Measurements from ENCODE around the gene RWDD2A.
A peak's percentile ranks its signal among the peaks of the same experiment; 100 is the strongest.

The RWDD2A gene

DNA sequence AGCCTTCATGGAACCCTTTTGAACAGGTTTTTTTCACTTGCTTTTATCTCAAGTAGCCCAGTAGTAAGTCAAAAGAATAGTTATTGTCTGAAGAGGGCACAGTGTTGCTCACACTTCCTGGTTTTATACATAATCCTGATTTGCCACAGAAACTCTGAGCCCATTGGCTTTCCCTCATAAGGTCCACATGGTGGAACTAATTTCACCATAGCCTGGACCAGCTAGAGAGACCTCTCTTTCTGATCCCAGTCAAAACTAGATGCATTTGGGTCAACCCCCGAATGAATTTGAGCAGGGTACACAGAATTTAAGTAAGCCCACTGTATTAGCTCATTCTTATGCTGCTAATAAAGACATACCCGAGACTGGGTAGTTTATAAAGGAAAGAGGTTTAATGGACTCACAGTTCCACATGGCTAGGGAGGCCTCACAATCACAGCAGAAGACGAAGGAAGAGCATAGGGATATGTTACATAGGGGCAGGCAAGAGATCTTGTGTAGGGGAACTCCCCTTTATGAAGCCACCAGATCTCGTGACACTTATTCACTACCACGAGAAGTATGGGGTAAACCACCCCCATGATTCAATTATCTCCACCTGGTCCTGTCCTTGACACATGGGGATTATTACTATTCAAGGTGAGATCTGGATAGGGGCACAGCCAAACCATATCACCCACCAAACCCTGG, 6.2 kb downstream of the RWDD2A start:
- DNase-seq (ENCODE audit: low spot score) = no peak
- TF ChIP-seq, protein P1, sequence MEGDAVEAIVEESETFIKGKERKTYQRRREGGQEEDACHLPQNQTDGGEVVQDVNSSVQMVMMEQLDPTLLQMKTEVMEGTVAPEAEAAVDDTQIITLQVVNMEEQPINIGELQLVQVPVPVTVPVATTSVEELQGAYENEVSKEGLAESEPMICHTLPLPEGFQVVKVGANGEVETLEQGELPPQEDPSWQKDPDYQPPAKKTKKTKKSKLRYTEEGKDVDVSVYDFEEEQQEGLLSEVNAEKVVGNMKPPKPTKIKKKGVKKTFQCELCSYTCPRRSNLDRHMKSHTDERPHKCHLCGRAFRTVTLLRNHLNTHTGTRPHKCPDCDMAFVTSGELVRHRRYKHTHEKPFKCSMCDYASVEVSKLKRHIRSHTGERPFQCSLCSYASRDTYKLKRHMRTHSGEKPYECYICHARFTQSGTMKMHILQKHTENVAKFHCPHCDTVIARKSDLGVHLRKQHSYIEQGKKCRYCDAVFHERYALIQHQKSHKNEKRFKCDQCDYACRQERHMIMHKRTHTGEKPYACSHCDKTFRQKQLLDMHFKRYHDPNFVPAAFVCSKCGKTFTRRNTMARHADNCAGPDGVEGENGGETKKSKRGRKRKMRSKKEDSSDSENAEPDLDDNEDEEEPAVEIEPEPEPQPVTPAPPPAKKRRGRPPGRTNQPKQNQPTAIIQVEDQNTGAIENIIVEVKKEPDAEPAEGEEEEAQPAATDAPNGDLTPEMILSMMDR (IDR thresholded peaks at IDR 0.05; ENCODE audit: extremely low read depth, missing control alignments) = no peak

DNA sequence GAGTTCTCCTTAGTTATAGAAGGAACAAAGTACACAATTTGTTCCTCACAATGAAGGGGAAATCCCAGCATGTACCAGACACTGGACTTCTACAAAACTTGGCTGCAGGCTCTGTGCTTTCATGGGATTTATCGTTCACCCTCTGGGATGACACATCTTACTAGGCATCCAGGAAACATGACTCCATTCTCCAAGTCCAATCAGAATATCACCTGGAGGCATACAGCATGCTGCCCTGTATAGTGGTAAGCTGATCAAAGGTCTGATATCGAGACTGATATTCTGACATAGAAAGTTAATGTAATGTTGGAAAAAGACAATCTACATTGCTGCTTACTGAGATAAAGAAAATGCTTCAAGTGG, 6.7 kb downstream of the RWDD2A start:
- TF ChIP-seq, protein P1 (IDR thresholded peaks at IDR 0.05; ENCODE audit: extremely low read depth, missing control alignments) = no peak
- DNase-seq (ENCODE audit: low spot score) = no peak

- TF ChIP-seq, protein P1 (IDR thresholded peaks at IDR 0.05; ENCODE audit: extremely low read depth, missing control alignments) = no peak
Measured at GRCh38 chr6:83202031-83202430, 8.9 kb downstream of the RWDD2A start.

GRCh38 chr6:83215131-83216047, 22.2 kb downstream of the RWDD2A start:
- DNase-seq (ENCODE audit: low spot score) = peak; percentile 52
- TF ChIP-seq, protein P1 (IDR thresholded peaks at IDR 0.05; ENCODE audit: extremely low read depth, missing control alignments) = peak; percentile 66

More at GRCh38 chr6:83202031-83202430, 8.9 kb downstream of the RWDD2A start:
- DNase-seq (ENCODE audit: low spot score) = no peak

DNA sequence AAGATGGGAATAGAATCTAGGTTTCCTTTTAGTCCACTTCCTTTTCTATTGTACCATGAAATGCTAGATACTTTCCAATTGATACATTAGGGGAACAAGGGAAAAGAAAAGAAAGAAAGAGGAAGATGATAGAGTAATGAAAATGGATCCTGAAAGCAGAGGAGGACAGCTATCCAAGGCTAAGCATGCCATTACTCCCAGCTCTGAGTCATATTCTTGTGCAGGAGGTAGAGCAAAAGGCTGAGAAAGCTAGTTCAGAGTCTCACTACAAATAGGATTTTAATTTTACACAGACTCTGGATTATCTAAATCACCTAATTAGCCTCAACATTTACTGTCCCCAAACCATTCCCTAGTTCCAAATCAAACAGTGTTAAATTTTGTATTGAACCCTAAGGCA, 23.6 kb downstream of the RWDD2A start:
- DNase-seq (ENCODE audit: low spot score) = no peak
- TF ChIP-seq, protein P1 (IDR thresholded peaks at IDR 0.05; ENCODE audit: extremely low read depth, missing control alignments) = no peak

GRCh38 chr6:83218646-83219045, 25.5 kb downstream of the RWDD2A start:
- no peak for DNase-seq (ENCODE audit: low spot score)

More at GRCh38 chr6:83218646-83219045, 25.5 kb downstream of the RWDD2A start:
- TF ChIP-seq, protein P1 (IDR thresholded peaks at IDR 0.05; ENCODE audit: extremely low read depth, missing control alignments) = no peak

Measured in GM20000 (cell line).